SK-MEL-5 (cell line): ENCODE results near the gene FXYD3. TPM values are rescaled to one million over a fixed set of nuclear protein-coding genes. Genes with fewer than 3 reads are reported as not detected.

Experiments
- DNase-seq: peaks from one replicate; pipeline ENCODE4 v3.0.0-alpha.2; 2016; ENCODE audit warnings: low read depth, low spot score
- in situ Hi-C: cut with HindIII; loops from 2 replicates; pipeline ENCODE4 v1.10.0; 2016; ENCODE audit warnings: low sequenced_read_pairs, high pct_unique_total_duplicates, low pct_unique_long_range_greater_than_20kb
- total RNA-seq: library from RNA; depleted of rRNA; stranded (reverse); fragments of >200 nt; shearing (Covaris generic); gene quantifications from 2 replicates; pipeline ENCODE4 v1.2.3, GENCODE V29; 2014

FXYD3 gene
- total RNA-seq, 1 experiment from 2014 or later: not detected

DNA sequence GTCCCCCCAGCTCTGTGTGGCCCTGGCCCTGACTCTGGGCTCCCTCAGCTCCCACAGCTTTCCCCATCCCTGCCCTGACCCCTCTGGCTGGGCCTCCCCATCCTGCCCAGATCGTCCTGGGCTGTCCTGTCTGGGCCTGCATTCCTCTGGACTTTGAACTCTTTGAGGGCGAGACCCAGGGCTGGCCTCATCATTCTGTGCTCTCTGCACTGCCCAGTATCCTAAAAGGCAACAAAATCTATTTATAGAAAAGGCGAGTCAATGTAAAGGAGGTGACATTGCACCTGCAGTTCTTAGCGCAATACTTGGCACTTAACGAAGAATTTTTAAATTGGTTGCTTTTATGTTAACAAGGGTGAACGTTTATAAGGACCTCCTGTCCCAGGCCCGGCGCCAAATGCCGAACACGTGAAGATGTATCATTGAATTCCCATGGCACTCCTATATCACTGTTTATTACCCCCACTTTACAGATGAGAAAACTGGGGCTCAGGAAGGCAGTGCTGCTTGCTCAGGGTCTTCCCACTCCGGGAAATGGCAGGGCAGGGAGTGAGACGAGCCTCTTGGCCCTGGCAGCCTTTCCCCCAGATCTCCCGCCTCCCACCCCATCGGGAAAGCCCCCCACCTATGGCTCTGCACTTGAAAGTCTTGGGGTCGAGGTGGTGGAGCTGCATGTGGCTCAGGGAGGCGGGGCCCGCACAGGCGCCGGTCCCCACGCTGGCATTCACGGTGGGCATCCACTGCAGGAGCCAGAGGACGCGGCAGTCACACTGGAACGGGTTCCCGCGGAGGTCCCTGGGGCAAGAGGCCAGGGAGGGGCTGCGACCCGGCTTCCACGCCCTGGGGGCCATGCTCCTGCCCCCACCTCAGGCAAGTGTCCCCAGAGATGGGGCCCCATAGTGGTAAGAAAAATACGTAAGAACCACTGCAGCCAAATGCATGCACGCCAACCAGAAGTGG lies 15.4 kb downstream of the FXYD3 start:
- in situ Hi-C loops: no loop called here
- DNase-seq: no peak

GRCh38 chr19:35132254-35132653 lies 16.6 kb downstream of the FXYD3 start:
- no peak for DNase-seq
- in situ Hi-C loops: no loop called here

DNA sequence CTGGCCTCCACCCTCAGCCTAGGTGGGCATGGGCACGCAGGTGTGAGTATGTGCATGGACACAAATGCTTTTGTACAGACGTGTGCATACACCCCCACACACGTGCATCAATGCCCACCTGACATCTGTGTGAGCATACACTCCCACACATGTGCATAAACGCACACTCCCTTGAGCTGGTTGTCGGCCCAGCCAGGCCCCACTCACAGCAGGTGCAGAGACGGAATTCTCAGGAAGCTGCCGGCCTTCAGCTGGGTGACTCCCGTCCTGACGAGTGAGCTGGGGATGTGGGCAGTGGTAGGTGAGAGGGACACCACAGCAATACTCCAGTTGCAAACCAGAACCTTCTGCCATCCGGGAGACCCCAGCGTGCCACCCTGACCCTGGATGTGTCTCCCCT lies 18.2 kb downstream of the FXYD3 start:
- DNase-seq: no peak
- in situ Hi-C loops: no loop called here

GRCh38 chr19:35134601-35135242 lies 19.1 kb downstream of the FXYD3 start, which contains the start of gene LGI4:
Gene LGI4, minus strand, starts transcription at chr19:35135059. Its CDS starts 379 bp downstream, at chr19:35134680.
- in situ Hi-C loops: no loop called here
- DNase-seq: no peak

- peak; percentile 79 for DNase-seq
- in situ Hi-C loops: no loop called here
Measured at GRCh38 chr19:35135389-35135909, 19.8 kb downstream of the FXYD3 start.

GRCh38 chr19:35136231-35136630 lies 20.6 kb downstream of the FXYD3 start:
- in situ Hi-C loops: no loop called here
- DNase-seq: no peak

DNA sequence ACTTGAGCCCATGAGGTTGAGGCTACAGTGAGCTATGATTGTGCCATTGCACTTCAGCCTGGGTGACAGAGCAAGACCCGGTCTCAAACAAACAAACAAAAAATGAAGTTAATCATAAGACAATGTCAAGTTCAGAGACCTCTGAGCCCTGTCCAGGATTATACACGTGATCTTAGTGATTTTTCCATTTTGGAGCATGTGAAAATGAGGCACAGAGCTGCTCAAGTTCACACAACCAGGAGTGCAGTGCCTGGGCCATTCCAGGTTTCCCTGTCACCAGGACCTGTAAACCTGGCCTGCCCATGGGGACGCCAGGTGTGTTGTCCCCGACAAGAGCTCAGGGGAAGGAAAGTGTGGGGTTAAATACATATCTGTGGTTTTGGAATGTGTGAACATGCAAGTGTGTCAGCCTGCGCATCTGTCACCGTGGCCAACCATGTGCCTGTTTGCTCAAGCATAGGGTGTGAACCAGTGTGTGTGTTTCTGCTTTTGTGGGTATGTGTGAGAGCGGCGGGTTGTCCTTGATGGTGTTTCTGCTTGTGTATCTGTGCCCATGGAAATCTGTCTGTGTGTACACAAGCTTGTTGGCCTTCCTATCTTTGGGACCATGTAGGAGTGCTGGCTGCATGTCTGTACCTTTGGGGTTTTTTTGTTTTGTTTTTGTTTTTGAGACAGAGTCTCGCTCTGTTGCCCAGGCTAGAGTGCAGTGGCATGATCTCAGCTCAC lies 21.5 kb downstream of the FXYD3 start:
- in situ Hi-C loops: no loop called here
- no peak for DNase-seq

DNA sequence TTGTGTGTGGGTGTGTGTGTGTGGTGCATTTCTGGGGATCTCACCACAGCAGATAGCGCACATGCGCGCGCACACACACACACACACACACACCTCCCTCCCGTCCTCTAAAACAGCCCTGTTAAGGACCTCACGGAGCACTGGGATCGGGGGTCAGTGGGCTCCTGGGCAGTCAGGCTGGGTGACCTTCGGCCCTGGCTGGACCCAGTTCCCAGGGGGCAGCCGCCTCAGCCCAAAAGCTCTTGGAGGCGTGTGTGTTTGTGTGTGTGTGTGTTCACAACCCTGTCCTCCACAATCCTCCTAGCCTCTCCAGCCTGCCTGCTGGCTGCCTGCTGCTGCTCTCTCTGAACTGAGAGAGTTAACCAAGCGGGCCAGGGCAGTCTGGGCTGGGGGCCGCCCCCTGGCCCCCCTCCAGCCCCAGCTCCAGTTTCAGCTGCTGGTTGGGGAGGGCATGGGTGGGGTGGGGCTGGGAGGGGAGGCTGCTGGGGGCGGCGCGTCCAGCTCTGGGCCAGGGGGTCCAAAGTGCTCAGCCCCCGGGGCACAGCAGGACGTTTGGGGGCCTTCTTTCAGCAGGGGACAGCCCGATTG lies 22.8 kb downstream of the FXYD3 start, which contains the start of gene FXYD1:
Gene FXYD1, plus strand, starts transcription at position 520 of the 588 bp plus-strand sequence. CDS start 1,256 bp downstream, outside the sequence.
- in situ Hi-C loops: no loop called here
- DNase-seq: no peak

- in situ Hi-C loops: no loop called here
- DNase-seq: no peak
Measured at GRCh38 chr19:35140207-35140961, 24.8 kb downstream of the FXYD3 start.

DNA sequence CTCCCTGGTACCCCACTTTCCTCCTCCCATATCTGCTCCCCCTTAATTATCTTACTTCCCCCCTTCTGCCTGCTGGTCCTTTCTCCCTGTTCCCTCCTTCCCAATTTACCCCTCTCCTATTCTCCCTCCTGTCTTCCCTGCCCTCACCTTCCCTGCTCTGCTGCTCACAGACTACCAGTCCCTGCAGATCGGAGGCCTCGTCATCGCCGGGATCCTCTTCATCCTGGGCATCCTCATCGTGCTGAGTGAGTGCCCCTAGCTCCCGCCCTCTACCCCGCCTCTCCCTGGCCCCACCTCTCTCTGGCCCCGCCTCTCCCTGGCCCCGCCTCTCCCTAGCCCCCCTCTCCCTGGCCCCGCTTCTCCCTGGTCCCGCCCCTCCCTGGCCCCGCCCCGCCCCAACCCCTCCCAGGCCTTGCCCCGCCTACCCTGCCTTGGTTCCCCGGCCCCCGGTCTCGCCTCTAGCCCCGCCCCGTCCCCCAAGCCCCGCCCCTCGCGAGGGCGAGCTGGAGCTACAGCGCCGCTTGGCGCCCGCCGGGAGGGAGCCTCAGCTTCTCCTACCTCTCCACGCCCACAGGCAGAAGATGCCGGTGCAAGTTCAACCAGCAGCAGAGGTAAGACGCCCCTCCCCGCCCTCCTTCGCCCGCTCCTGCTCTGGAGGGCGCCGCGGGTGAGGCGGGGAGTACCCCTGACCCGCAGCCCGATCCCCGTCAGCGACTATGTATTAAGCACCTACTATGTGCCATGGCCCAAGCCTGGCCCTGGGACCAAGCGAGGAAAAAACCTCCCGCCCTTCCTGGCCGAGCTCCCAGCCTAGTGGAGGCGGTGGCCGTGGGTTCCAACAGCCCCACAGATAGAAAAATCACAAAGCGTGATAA lies 25.6 kb downstream of the FXYD3 start:
- in situ Hi-C loops: no loop called here
- DNase-seq: peak; percentile 89

DNA sequence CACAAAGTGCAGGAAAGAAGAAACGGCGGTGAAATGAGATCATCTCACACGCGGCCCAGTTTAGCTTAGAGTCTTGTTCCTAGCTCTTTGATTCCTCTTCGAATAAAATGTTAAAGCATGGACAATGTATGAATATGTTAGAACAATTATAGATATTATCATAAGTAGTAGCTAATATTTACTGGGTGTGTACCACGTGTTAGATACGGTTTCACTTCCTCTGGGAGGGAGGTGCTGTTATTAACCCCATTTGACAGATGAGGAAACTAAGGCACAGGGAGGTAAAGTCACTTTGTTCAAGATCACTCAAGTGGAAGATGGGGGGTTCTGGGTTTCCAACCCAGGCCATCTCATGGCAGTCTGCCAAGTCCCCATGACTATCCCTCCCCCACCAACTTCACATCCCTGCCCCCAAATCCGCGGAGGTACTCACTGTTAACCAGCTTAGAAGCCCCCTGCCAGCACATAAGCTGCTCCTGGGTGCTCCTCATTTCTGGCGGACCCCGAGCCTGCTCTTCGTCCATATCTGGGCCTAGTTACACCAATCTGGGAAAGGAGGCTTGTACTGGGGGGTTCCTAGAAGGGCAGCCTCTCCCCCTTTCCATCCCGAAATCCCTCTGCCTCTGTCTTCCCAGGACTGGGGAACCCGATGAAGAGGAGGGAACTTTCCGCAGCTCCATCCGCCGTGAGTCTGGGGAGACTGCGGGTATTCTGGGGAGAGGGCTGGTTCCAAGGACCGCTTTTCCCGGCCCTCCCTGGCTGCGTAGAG lies 26.4 kb downstream of the FXYD3 start:
- in situ Hi-C loops: no loop called here
- no peak for DNase-seq

DNA sequence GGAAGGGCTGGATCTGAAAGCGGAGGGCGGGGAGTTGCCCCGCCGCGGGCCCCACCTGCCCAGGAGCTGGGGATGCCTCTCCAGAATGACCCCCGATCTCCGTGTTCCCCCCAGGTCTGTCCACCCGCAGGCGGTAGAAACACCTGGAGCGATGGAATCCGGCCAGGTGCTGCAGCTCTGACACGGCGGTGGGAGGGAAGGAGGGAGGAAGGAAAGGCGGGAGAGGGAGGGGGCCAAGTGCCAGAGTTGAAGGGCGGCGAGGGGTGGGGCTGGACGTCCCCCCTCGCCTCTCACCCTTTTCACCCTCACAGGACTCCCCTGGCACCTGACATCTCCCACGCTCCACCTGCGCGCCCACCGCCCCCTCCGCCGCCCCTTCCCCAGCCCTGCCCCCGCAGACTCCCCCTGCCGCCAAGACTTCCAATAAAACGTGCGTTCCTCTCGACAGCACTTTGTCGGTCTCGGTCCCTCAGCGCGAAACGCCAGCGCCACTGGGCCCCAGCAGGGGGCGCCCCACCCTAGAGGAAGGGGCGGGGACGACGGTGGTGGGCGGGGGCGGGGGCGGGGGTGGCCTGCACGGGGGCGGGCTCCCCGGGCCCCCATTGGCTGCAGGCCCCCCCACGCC lies 27.1 kb downstream of the FXYD3 start:
- peak; percentile 54 for DNase-seq
- in situ Hi-C loops: no loop called here

DNA sequence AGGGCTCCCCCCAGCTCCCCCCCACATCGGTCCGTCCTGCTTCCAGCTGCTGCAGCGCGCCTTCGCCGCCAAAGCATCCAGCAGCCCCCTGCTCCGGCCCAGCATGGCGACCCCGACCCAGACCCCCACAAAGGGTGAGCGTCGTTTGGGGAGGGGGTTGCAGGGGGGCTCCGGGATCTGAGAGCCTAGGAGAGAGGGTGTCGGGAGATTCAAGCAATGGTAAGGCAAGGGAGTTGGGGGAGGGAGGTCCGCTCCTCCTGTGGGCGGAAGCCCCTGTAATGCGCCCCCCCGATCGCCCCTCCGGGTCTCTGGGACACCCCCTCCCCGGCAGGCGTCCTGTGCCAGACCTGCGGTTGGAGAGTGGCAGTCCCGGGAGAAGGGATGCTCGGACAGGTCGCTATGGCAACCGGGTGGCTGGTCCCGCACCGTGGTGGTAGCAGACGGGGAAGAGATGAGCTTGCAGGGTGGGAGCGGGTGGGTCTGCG lies 27.6 kb downstream of the FXYD3 start, which contains the start of gene FXYD7:
Gene FXYD7, plus strand, starts transcription at position 25 of the 485 bp plus-strand sequence. Its CDS starts 79 bp downstream, at position 104.
- no peak for DNase-seq
- in situ Hi-C loops: no loop called here

GRCh38 chr19:35143818-35144217 lies 28.2 kb downstream of the FXYD3 start:
- in situ Hi-C loops: no loop called here
- DNase-seq: no peak

GRCh38 chr19:35144259-35144599 lies 28.6 kb downstream of the FXYD3 start:
- in situ Hi-C loops: no loop called here
- DNase-seq: no peak
